HG03378 (cell line): ENCODE results near the gene INCENP.
"Not testable (repeated sequence)": the region's sequence is repeated elsewhere in the genome, so short reads cannot be mapped to it uniquely, and the experiment has no call there.

Experiments used
- ATAC-seq: cut with Tn5 transposase; IDR thresholded peaks from one replicate; pipeline ENCODE4 v1.9.1; 2021; ENCODE audit warnings: mild to moderate bottlenecking, moderate library complexity; ENCODE audit not compliant: unreplicated experiment

Gene INCENP

DNA sequence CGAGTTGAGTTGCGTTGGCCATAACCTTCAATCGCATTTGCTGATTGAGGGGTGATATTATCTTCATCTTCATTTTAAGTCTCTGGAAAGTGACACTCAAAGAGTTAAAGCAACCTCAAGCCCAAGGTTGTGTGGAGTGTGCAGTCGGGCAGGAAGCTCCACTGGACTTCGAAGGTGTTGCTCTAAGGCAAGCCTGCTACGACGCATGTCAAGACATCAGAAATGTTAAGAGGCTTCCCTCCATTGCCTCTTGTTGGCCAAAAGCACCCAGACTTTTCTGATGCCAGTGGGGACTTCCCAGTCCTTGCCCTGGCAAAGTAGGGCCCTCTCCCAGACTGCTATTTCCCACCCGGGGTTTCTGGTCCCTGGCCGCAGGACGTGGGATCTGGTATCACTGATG lies 42.6 kb downstream of the INCENP start:
- ATAC-seq, result no peak

DNA sequence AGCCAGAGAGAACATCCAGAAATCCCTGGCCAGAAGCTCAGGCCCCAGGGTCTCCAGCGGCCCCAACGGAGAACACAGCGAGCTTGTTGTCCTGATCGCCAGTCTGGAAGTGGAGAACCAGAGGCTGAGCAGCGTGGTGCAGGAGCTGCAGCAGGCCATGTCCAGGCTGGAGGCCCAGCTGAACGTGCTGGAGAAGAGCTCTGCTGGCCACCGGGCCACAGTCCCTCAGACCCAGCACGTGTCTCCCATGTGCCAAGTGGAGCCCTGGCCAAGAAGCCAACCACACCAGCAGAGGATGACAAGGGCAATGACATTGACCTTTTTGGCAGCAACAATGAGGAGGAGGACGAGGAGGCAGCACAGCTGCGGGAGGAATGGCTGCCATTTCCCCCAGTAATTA lies 45.6 kb downstream of the INCENP start:
- no peak for ATAC-seq

DNA sequence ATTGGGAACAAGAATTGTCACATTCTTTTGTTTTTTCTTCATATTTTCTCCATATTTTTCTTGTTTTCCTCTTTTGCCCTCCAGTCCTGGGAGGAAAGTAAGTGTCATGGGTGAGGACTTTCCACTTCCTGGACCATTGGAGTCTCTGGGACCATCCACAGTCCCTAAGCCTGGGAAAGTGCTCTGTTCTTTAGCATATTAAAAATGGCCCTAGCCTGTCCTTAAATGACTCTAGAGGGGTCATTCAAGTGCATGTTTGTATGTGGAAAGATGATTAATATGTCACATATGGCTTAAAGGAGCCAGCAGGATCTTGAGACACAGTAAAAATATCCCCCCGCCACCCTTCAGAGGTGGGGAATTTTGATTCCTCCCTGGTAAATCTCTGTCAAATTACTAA lies 46.1 kb downstream of the INCENP start:
- no peak for ATAC-seq

- no peak for ATAC-seq
These were observed 47.5 kb downstream of the INCENP start for GRCh38 chr11:62171261-62171723.

GRCh38 chr11:62172294-62172693 lies 48.5 kb downstream of the INCENP start:
- no peak for ATAC-seq

GRCh38 chr11:62176766-62177165 lies 53.0 kb downstream of the INCENP start:
- ATAC-seq, result no peak

DNA sequence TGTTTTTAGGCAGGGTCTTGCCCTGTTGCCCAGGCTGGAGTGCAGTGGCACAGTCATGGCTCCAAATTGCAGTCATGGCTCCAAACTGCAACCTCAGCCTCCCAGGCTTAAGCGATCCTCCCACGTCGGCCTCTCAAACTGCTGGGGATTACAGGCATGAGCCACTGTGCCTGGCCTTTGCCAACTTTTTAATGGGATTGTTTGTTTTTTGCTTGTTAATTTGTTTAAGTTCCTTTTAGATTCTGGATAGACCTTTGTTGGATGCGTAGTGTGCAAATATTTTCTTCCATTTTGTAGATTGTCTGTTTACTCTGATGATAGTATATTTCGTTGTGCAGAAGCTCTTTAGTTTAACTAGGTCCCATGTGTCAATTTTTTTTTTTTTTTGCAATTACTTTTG lies 56.2 kb downstream of the INCENP start:
- no peak for ATAC-seq

GRCh38 chr11:62181097-62181496 lies 57.3 kb downstream of the INCENP start:
- no peak for ATAC-seq

DNA sequence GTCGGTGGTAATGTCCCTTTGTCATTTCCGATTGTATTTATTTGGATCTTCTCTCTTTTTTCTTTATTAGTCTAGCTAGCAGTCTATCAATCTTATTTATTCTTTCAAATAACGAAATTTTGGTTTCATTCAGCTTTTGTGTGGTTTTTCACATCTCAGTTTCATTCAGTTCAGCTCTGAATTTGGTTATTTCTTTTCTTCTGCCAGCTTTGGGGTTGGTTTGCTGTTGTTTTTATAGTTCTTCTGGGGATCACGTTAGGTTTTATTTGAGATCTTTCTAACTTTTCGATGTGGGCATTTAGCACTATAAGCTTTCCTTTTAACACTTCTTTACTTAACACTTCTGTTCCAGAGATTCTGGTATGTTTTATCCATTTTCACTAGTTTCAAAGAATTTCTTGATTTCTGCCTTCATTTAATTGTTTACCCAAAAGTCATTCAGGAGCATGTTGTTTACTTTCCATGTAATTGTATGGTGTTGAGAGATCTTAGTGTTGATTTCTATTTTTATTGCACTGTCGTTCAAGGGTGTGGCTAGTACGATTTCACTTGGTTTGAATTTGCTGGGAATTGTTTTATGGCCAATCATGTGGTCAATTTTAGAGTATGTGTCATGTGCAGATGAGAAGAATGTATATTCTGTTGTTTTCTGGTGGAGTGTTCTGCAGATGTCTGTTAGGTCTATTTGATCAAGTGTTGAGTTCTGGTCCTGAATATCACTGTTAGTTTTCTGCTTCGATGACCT lies 58.5 kb downstream of the INCENP start:
- ATAC-seq, result no peak

DNA sequence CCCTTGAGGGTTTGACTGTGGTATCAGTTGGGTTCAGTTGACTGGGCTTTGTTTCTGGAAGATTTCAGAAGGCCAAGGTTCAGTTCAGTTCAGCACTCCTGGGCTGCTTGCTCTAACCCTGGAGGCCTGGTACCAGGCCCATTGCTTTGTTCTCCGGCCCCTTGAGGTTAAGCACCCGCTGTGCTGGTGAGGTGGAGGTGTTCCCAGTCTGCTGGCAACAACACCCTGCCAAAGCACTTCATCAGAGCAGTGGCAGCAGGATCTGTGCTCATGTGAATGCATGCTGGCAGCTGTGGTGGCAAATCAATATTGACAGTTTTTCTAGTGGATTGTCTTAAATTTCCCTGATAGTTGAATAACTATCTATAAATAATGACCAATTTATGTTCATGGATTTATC lies 62.4 kb downstream of the INCENP start:
- no peak for ATAC-seq

DNA sequence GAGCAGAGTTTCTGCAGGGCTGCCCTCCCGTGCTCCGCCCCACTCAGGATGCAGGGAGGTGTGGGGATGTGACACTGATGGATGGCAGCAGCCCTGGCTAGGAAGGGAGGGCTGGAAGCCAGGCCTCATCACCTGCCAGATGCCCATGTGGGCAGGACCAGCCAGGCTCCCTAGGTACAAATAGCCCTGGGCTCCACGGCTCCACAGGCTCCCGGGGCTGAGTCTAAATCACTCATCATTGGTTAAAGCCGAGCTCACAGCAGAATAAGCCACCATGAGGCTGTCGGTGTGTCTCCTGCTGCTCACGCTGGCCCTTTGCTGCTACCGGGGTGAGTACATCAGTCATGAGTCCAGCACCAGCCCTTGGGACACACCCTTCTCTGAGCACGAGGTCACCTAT lies 66.2 kb downstream of the INCENP start, which contains the start of gene SCGB1D1:
Gene SCGB1D1 (plus strand): TSS at position 206 of the 400 bp plus-strand sequence. CDS start 69 bp downstream, at position 275.
- ATAC-seq, result no peak

GRCh38 chr11:62193952-62194351 lies 70.1 kb downstream of the INCENP start:
- ATAC-seq, result no peak

- not testable (repeated sequence) for ATAC-seq
These were observed 71.2 kb downstream of the INCENP start for GRCh38 chr11:62195010-62195409.

GRCh38 chr11:62195945-62196344 lies 72.1 kb downstream of the INCENP start:
- ATAC-seq, result no peak

GRCh38 chr11:62197400-62197799 lies 73.6 kb downstream of the INCENP start:
- not testable (repeated sequence) for ATAC-seq

GRCh38 chr11:62201376-62201775 lies 77.6 kb downstream of the INCENP start:
- ATAC-seq, result no peak
